Fibroblast of lung (primary cell): ENCODE results near the gene CSNK1G2. TPM values are rescaled to one million over a fixed set of nuclear protein-coding genes. Genes with fewer than 3 reads are reported as not detected.

ENCODE experiments used
- DNase-seq, 2 donors: peaks; one replicate each; pipeline versions ENCODE4 v3.0.0 to v3.0.0-alpha.2; 2010; ENCODE audit warnings: low read depth in 2 of 2
- H2AFZ ChIP-seq: 2 replicates; pipeline ENCODE4 v1.5.1; 2012; ENCODE audit warnings: low read length, control low read depth, inconsistent platforms
- H3K27ac ChIP-seq: 2 replicates; pipeline ENCODE4 v1.5.1; 2011; ENCODE audit warnings: low read length, control low read depth; ENCODE audit not compliant: insufficient read depth
- H3K27me3 ChIP-seq: 2 replicates; pipeline ENCODE4 v1.5.1; 2011; ENCODE audit warnings: mild to moderate bottlenecking, low read length; ENCODE audit not compliant: control insufficient read depth, insufficient read depth
- H3K36me3 ChIP-seq: 2 replicates; pipeline ENCODE4 v1.5.1; 2011; ENCODE audit warnings: low read length; ENCODE audit not compliant: control insufficient read depth, insufficient read depth
- H3K4me1 ChIP-seq: 2 replicates; pipeline ENCODE4 v1.5.1; 2011; ENCODE audit warnings: low read length; ENCODE audit not compliant: control insufficient read depth, insufficient read depth; ENCODE audit errors: extremely low read depth
- H3K4me2 ChIP-seq: 2 replicates; pipeline ENCODE4 v1.5.1; 2011; ENCODE audit warnings: low read length, control low read depth; ENCODE audit not compliant: insufficient read depth; ENCODE audit errors: extremely low read depth
- H3K4me3 ChIP-seq, 4 experiments: fragments of 200-600 bp in 1 of 4; sonication (generic) in 1 of 4; replicated peaks in 1 of 4; 2 replicates each; pipeline ENCODE4 v1.5.1; 2011 to 2016; ENCODE audit warnings: low read length in 4 of 4, low read depth in 3 of 4, mild to moderate bottlenecking in 3 of 4, control low read depth in 2 of 4, inconsistent platforms in 1 of 4, mixed read lengths in 1 of 4; ENCODE audit not compliant: insufficient read depth in 1 of 4; ENCODE audit errors: control extremely low read depth in 1 of 4
- H3K79me2 ChIP-seq: 2 replicates; pipeline ENCODE4 v1.5.1; 2012; ENCODE audit warnings: mild to moderate bottlenecking, low read length, inconsistent platforms; ENCODE audit not compliant: control insufficient read depth, insufficient read depth
- H3K9ac ChIP-seq: 2 replicates; pipeline ENCODE4 v1.5.1; 2011; ENCODE audit warnings: mild to moderate bottlenecking, low read length, control low read depth; ENCODE audit not compliant: insufficient read depth
- H3K9me3 ChIP-seq: 2 replicates; pipeline ENCODE4 v1.5.1; 2012; ENCODE audit warnings: low read depth, low read length; ENCODE audit not compliant: control insufficient read depth, insufficient read depth
- H4K20me1 ChIP-seq: 2 replicates; pipeline ENCODE4 v1.5.1; 2011; ENCODE audit warnings: low read length; ENCODE audit not compliant: control insufficient read depth, insufficient read depth; ENCODE audit errors: extremely low read depth
- CTCF ChIP-seq, 2 donors: IDR thresholded peaks in 1 of 2; conservative IDR thresholded peaks in 1 of 2; 1 replicate in 1 of 2; 2 replicates in 1 of 2; pipeline ENCODE4 v1.5.1; 2011 to 2012; ENCODE audit warnings: low read length in 2 of 2, control low read depth in 1 of 2, inconsistent platforms in 1 of 2, low read depth in 1 of 2, mild to moderate bottlenecking in 1 of 2
- EZH2 ChIP-seq: IDR thresholded peaks from 2 replicates; pipeline ENCODE4 v1.5.1; 2012; ENCODE audit warnings: low read length, control low read depth, mild to moderate bottlenecking; ENCODE audit errors: missing control alignments
- polyA plus RNA-seq, 2 donors: library from polyadenylated mRNA; depleted of rRNA in 1 of 2; stranded (reverse) in 1 of 2; unstranded in 1 of 2; fragments of >200 nt; gene quantifications; 2 replicates each; pipeline ENCODE4 v1.2.1, GENCODE V29; 2011 to 2012; ENCODE audit warnings: missing spikeins in 1 of 2
- total RNA-seq: library from RNA; depleted of rRNA; stranded (reverse); fragments of >200 nt; gene quantifications from 2 replicates; pipeline ENCODE4 v1.2.1, GENCODE V29; 2014

CSNK1G2 gene
- total and polyA plus RNA-seq, 2 donors (not counting 1 experiment from before 2014, with no cell fraction given) = 21.2 to 58.6 TPM

- Histone ChIP-seq H3K9me3 (no peaks in the 10 kb centered on the region), H3K4me2 (no peak overlapping the region), H3K4me3 (no peak overlapping the region), H3K4me1 (no peaks in the 10 kb centered on the region), H3K27ac (no peak overlapping the region), H4K20me1 (no peaks in the 10 kb centered on the region), H3K36me3 (peaks cover 32% of the 10 kb centered on the region), H3K79me2 (no peaks in the 10 kb centered on the region), H2AFZ (no peak overlapping the region), H3K27me3 (no peaks in the 10 kb centered on the region), H3K9ac (no peak overlapping the region)
- DNase-seq = no peak
- TF ChIP-seq EZH2 = no peak
- no peak for TF ChIP-seq CTCF (conservative IDR thresholded peaks at IDR 0.05 in 1 of 2, IDR thresholded peaks at IDR 0.05 in 1 of 2; ENCODE audit: low read depth in 1 of 2, low read length in 2 of 2)
Observed at GRCh38 chr19:1922803-1923202, 18.2 kb upstream of the CSNK1G2 start.

- H3K4me3 ChIP-seq = no peak overlapping the region
- H3K9ac ChIP-seq = no peak overlapping the region
- no peak overlapping the region for H2AFZ ChIP-seq
- no peaks in the 10 kb centered on the region for H4K20me1 ChIP-seq
- no peaks in the 10 kb centered on the region for H3K79me2 ChIP-seq
- DNase-seq = no peak
- no peak overlapping the region for H3K4me2 ChIP-seq
- no peaks in the 10 kb centered on the region for H3K27me3 ChIP-seq
- H3K4me1 ChIP-seq = no peaks in the 10 kb centered on the region
- TF ChIP-seq EZH2 (no peak), CTCF (conservative IDR thresholded peaks at IDR 0.05 in 1 of 2, IDR thresholded peaks at IDR 0.05 in 1 of 2; ENCODE audit: low read depth in 1 of 2, low read length in 2 of 2) (no peak)
- H3K27ac ChIP-seq = no peak overlapping the region
- no peaks in the 10 kb centered on the region for H3K9me3 ChIP-seq
- H3K36me3 ChIP-seq = peaks cover 27% of the 10 kb centered on the region
Observed at GRCh38 chr19:1923319-1923718, 17.7 kb upstream of the CSNK1G2 start.

GRCh38 chr19:1924320-1924961, 16.5 kb upstream of the CSNK1G2 start:
- no peaks in the 10 kb centered on the region for H3K27me3 ChIP-seq
- peaks cover 25% of the 10 kb centered on the region for H3K36me3 ChIP-seq
- no peak overlapping the region for H3K4me2 ChIP-seq
- H4K20me1 ChIP-seq = no peaks in the 10 kb centered on the region
- no peak overlapping the region for H3K9ac ChIP-seq
- no peaks in the 10 kb centered on the region for H3K9me3 ChIP-seq
- H3K27ac ChIP-seq = no peak overlapping the region
- no peak for DNase-seq
- H3K79me2 ChIP-seq = no peaks in the 10 kb centered on the region
- H3K4me1 ChIP-seq = no peaks in the 10 kb centered on the region
- no peak for TF ChIP-seq EZH2
- TF ChIP-seq CTCF (conservative IDR thresholded peaks at IDR 0.05 in 1 of 2, IDR thresholded peaks at IDR 0.05 in 1 of 2; ENCODE audit: low read depth in 1 of 2, low read length in 2 of 2) = no peak
- H3K4me3 ChIP-seq = no peak overlapping the region
- H2AFZ ChIP-seq = no peak overlapping the region
